H54 (cell line): ENCODE measurements around the gene UCHL3.
"Not testable (repeated sequence)": the region's sequence is repeated elsewhere in the genome, so short reads cannot be mapped to it uniquely, and the experiment has no call there.

Experiments used
- DNase-seq: peaks from one replicate; pipeline ENCODE4 v3.0.0; 2011; ENCODE audit warnings: low spot score, mixed read lengths; ENCODE audit not compliant: insufficient read length
- FAIRE-seq: peaks from 3 replicates; lab custom pipeline; 2011; peaks lifted over from hg19 to GRCh38; lab: Jason Lieb, UNC
- POLR2A ChIP-seq: IDR thresholded peaks from 2 replicates; pipeline ENCODE4 v1.6.1; 2011; ENCODE audit warnings: low read depth, mild to moderate bottlenecking, low read length

UCHL3 gene

GRCh38 chr13:75533861-75534260 is 15.7 kb upstream of the UCHL3 start:
- FAIRE-seq (no peak), DNase-seq (no peak)

GRCh38 chr13:75537401-75538365 is 11.9 kb upstream of the UCHL3 start, which contains the start of gene COMMD6:
COMMD6 (minus strand) TSS chr13:75537841; CDS start chr13:75537805, 36 bp downstream.
- TF ChIP-seq POLR2A, result peak; percentile 98
- FAIRE-seq, result peak; percentile 89
- DNase-seq, result peak; percentile 90

More at GRCh38 chr13:75533861-75534260, 15.7 kb upstream of the UCHL3 start:
- TF ChIP-seq POLR2A, result no peak

- no peak for FAIRE-seq
Observed at GRCh38 chr13:75541287-75541686, 8.3 kb upstream of the UCHL3 start.

GRCh38 chr13:75541961-75542360 is 7.6 kb upstream of the UCHL3 start:
- no peak for TF ChIP-seq POLR2A
- FAIRE-seq, result no peak
- DNase-seq, result no peak

More at GRCh38 chr13:75541287-75541686, 8.3 kb upstream of the UCHL3 start:
- DNase-seq, result no peak
- no peak for TF ChIP-seq POLR2A

- FAIRE-seq (no peak), DNase-seq (no peak)
- no peak for TF ChIP-seq POLR2A
Observed at GRCh38 chr13:75544681-75545330, 4.8 kb upstream of the UCHL3 start.

- FAIRE-seq, DNase-seq: not testable (repeated sequence)
Observed at GRCh38 chr13:75545386-75545785, 4.2 kb upstream of the UCHL3 start.

- FAIRE-seq, result no peak
- no peak for TF ChIP-seq POLR2A
Observed at GRCh38 chr13:75547917-75548316, 1.7 kb upstream of the UCHL3 start.

GRCh38 chr13:75550159-75550567 is 572 bp downstream of the UCHL3 start:
- DNase-seq, result peak; percentile 44
- peak; percentile 78 for FAIRE-seq
- no peak for TF ChIP-seq POLR2A

More at GRCh38 chr13:75547917-75548316, 1.7 kb upstream of the UCHL3 start:
- DNase-seq, result no peak

- TF ChIP-seq POLR2A, result no peak
- FAIRE-seq (no peak), DNase-seq (no peak)
Observed at GRCh38 chr13:75554464-75554863, 4.9 kb downstream of the UCHL3 start.

GRCh38 chr13:75554981-75555380 is 5.4 kb downstream of the UCHL3 start:
- TF ChIP-seq POLR2A, result no peak
- DNase-seq (no peak), FAIRE-seq (no peak)

GRCh38 chr13:75555836-75556235 is 6.2 kb downstream of the UCHL3 start:
- FAIRE-seq (no peak), DNase-seq (no peak)
- TF ChIP-seq POLR2A, result no peak

- no peak for FAIRE-seq
- TF ChIP-seq POLR2A, result no peak
- DNase-seq, result no peak
Observed at GRCh38 chr13:75556961-75557360, 7.4 kb downstream of the UCHL3 start.

- FAIRE-seq, result peak; percentile 66
- no peak for TF ChIP-seq POLR2A
- no peak for DNase-seq
Observed at GRCh38 chr13:75558145-75558840, 8.7 kb downstream of the UCHL3 start.

GRCh38 chr13:75566658-75567057 is 17.1 kb downstream of the UCHL3 start:
- no peak for DNase-seq
- peak; percentile 93 for FAIRE-seq
- no peak for TF ChIP-seq POLR2A
